Suppressor macrophage treated with lipopolysaccharide for 4 hours (primary cell): ENCODE results near the gene CREB3L2.

Experiments used
- DNase-seq: peaks from one replicate; pipeline ENCODE4 v3.0.0-alpha.2; 2020

Gene CREB3L2

GRCh38 chr7:137949416-137950262, 52.2 kb downstream of the CREB3L2 start:
- DNase-seq = no peak

- no peak for DNase-seq
Measured at GRCh38 chr7:137948845-137949330, 53.0 kb downstream of the CREB3L2 start.

DNA sequence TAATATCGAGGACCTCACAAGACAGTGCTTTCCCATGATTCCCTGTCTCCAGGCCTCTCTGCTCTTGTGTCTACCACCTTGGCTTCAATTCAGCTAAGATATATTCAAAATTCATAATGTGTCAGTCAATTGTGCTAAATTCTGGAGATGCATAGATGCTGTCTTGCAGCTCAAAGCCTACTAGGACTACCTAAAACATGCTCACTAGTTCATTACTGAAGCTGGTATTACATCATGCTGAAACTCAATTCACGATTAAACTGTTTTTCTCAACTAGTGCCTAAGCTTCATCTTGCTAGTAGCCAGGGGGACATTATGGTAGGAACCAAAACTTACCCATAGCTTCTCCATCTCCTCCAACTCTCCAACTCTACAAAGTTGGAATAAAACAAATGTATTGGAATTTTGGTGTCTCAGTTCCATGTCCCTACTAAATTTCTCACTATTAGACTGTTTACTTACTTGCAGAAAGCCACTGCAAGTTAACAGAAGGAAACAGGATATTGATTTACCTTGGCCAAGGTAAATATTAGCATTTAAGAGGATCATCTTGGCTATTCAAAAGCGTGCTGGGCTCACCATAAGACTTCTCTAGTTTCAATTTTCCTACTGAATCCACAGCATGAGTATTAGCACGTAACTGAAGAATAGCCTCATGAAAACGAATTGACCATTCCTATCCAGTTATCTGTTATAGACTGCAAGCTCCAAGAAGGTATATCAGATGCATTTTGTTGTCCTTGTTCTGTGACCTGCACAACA, 53.6 kb downstream of the CREB3L2 start:
- DNase-seq = no peak

DNA sequence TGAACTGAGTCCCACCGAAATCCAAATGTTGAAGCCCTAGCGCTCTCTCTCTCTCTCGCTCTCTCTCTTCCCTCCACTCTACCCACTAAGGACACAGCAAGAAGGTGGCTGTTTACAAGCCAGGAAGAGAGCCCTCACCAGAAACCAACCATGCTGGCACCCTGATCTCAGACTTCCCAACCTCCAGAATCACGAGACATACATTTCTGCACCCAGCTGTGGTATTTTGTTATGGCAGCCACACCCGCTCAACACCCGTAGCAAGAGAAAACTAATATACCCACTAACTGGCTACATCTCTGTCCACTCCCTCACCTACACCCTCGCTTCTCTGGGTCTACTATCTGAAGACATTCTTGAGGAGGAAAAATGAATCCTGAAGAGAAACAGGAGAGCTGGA, 54.8 kb downstream of the CREB3L2 start:
- no peak for DNase-seq

GRCh38 chr7:137946011-137946410, 55.9 kb downstream of the CREB3L2 start:
- no peak for DNase-seq

- no peak for DNase-seq
Measured at GRCh38 chr7:137944168-137944567, 57.7 kb downstream of the CREB3L2 start.

DNA sequence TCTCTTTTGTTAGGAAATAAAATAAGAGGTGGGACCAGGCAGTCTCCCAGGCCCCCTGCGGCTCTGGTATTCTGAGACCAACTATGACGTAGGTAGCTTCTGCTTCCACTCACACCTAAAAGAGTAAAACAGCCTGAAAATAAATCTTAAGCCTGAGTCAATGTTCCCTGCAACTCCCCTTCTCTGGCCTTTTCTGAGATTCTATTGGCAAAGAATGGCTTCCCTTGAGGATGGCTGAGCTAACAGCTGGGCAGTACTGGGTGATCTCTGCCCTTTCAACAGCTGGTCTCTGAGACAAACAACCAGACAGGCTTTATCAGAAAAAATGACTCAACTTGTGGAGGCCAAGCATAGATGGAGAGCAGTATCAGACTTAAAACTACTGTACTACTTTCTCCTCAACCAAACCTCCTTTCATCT, 58.7 kb downstream of the CREB3L2 start:
- no peak for DNase-seq

GRCh38 chr7:137942484-137943115, 59.3 kb downstream of the CREB3L2 start:
- DNase-seq = no peak

GRCh38 chr7:137940656-137941518, 61.0 kb downstream of the CREB3L2 start:
- DNase-seq = no peak

- DNase-seq = no peak
Measured at GRCh38 chr7:137940218-137940617, 61.7 kb downstream of the CREB3L2 start.

- no peak for DNase-seq
Measured at GRCh38 chr7:137937202-137937560, 64.7 kb downstream of the CREB3L2 start.

GRCh38 chr7:137936509-137937201, 65.2 kb downstream of the CREB3L2 start:
- DNase-seq = no peak

DNA sequence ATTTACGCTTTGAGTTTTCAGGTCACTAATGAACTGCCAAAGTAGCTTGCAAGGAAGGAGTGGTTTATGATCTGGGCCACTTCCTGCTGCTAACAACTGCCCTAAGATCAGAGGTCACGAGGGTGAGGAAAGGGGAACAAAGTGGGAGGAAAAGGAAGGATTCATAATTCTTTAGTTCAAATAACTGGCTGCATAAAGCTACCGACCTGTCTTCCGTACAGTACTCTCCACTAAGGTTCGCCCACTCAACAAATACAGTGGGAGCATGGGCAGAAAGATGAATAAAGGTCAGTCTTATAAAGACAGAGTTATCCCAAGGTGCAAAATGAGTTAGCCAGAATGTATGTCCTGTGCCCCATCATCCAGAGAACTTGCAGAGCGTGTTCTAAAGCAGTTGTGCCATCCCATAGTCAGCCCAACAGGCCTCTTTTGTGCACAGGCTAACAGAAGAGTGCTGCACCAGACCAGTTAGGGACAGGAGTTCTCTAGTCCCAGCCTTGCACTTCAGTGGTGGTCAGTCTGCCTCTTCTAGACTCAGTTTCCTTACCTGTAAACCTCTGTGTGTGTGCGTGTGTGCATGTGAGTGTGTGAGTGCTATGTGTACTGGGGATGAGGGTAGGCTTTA, 65.9 kb downstream of the CREB3L2 start:
- DNase-seq = peak; percentile 76

GRCh38 chr7:137934941-137935883, 66.7 kb downstream of the CREB3L2 start:
- peak; percentile 27 for DNase-seq

DNA sequence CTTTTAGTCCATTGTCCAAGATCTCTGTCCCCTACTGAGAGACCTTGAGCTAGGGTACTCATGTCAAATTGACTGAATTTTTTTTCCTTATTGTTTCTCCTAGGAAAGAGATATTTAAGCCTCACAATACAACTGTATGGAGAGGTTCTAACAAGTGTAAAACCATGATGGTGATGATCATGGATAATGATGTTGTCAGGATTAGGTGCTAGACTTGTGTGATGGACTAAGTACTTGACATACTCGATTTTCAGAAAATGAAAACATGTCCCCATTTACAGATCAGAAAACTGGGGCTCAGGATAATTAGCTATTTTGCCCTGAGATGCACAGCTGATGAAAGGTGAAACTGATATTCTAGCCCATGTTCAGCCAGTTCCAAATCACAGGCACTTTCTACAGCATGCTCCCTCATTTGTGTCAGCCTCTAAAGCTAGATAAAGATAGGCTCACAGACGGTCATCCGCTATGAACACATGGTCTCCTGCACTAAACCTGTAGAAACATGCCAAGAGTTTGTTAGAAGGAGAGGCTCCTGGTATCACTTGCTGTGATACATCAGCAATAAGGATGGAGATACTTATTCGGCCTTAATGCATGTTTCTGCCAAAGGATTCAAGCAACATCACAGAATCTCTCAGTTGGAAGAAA, 67.6 kb downstream of the CREB3L2 start:
- no peak for DNase-seq

GRCh38 chr7:137933270-137934017, 68.4 kb downstream of the CREB3L2 start:
- no peak for DNase-seq

DNA sequence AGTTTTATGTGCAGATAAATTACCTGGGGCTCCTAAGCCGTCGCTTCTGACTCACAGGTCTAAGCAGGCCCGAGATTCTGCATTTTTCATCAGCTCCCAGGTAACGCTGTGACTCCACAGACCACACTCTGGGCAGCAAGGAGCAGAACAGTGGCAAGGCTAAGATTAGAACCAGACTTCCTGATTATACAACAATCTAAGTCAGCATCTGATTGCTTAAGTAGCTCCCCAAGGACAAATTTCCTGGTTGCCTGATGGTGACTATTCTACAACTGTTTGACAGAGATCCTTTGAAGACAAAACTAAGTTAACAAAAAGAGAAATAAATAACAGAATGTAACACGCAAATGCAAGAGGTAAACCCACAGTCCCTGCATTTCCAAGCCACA, 69.0 kb downstream of the CREB3L2 start:
- peak; percentile 56 for DNase-seq

GRCh38 chr7:137931823-137932222, 70.1 kb downstream of the CREB3L2 start:
- DNase-seq = no peak

DNA sequence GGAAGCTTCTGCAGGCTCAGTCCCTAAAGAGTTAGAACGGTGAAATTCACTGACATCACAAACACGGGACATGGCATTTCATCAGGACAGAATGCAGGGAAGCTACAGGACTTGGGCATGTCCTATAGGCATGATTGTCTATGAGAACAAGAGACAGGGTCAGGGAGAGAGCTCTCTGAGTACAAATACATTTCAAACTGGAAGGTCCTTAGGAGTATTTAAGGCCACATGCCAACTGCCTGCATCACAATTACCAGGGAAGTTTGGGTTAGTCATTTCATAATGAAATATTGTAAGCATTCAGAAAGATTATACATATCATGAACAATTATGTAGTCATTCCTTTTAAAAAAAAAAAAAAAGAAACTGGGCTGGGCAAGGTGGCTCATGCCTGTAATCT, 71.3 kb downstream of the CREB3L2 start:
- DNase-seq = peak; percentile 39
